ENCODE results near the gene GAN.

DNA sequence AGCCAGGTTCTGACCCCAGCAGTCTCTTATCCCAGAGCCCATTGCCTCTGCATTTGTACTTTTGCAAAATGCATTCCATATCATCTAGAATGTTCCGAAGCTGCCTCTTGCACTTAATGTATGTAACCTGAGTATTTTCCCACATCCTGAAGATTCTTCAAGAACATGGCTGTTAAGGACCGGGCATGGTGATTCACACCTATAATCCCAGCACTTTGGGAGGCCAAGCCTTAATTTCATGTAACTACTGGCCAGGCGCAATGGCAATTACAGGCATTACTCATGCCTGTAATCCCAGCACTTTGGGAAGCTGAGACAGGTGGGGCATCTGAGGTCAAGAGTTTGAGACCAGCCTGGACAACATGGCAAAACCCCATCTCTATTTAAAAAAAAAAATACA lies 31.7 kb upstream of the GAN start:
- no peak for TF ChIP-seq EZH2 (IDR thresholded peaks at IDR 0.05; ENCODE audit: insufficient read depth, low read length)
- TF ChIP-seq, protein P1, sequence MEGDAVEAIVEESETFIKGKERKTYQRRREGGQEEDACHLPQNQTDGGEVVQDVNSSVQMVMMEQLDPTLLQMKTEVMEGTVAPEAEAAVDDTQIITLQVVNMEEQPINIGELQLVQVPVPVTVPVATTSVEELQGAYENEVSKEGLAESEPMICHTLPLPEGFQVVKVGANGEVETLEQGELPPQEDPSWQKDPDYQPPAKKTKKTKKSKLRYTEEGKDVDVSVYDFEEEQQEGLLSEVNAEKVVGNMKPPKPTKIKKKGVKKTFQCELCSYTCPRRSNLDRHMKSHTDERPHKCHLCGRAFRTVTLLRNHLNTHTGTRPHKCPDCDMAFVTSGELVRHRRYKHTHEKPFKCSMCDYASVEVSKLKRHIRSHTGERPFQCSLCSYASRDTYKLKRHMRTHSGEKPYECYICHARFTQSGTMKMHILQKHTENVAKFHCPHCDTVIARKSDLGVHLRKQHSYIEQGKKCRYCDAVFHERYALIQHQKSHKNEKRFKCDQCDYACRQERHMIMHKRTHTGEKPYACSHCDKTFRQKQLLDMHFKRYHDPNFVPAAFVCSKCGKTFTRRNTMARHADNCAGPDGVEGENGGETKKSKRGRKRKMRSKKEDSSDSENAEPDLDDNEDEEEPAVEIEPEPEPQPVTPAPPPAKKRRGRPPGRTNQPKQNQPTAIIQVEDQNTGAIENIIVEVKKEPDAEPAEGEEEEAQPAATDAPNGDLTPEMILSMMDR (IDR thresholded peaks at IDR 0.05; ENCODE audit: insufficient read depth, low read depth, low read length), result no peak

All from astrocyte (in vitro differentiated cells and primary cell).